GM12875 (cell line): ENCODE measurements around the gene TPRKB.

Experiments
- H3K4me3 ChIP-seq: one replicate; pipeline ENCODE4 v1.5.1; 2011; ENCODE audit warnings: low read depth, low read length, control low read depth
- TF ChIP-seq, protein P1 (sequence below): IDR thresholded peaks from 2 replicates; pipeline ENCODE4 v1.5.1; 2011; ENCODE audit warnings: low read depth, mild to moderate bottlenecking, control low read depth, inconsistent platforms, low read length, moderate library complexity, borderline replicate concordance; ENCODE audit not compliant: insufficient read depth

TPRKB gene

GRCh38 chr2:73772819-73773218 is 35.7 kb upstream of the TPRKB start:
- TF ChIP-seq, protein P1, sequence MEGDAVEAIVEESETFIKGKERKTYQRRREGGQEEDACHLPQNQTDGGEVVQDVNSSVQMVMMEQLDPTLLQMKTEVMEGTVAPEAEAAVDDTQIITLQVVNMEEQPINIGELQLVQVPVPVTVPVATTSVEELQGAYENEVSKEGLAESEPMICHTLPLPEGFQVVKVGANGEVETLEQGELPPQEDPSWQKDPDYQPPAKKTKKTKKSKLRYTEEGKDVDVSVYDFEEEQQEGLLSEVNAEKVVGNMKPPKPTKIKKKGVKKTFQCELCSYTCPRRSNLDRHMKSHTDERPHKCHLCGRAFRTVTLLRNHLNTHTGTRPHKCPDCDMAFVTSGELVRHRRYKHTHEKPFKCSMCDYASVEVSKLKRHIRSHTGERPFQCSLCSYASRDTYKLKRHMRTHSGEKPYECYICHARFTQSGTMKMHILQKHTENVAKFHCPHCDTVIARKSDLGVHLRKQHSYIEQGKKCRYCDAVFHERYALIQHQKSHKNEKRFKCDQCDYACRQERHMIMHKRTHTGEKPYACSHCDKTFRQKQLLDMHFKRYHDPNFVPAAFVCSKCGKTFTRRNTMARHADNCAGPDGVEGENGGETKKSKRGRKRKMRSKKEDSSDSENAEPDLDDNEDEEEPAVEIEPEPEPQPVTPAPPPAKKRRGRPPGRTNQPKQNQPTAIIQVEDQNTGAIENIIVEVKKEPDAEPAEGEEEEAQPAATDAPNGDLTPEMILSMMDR = no peak

GRCh38 chr2:73770725-73771124 is 33.6 kb upstream of the TPRKB start:
- TF ChIP-seq, protein P1 = no peak

More at GRCh38 chr2:73772819-73773218, 35.7 kb upstream of the TPRKB start:
- no peak overlapping the region for H3K4me3 ChIP-seq

GRCh38 chr2:73766994-73767393 is 29.8 kb upstream of the TPRKB start:
- TF ChIP-seq, protein P1 = no peak
- no peak overlapping the region for H3K4me3 ChIP-seq

More at GRCh38 chr2:73770725-73771124, 33.6 kb upstream of the TPRKB start:
- no peak overlapping the region for H3K4me3 ChIP-seq

- no peak overlapping the region for H3K4me3 ChIP-seq
- TF ChIP-seq, protein P1 = no peak
Measured at GRCh38 chr2:73766349-73766748, 29.2 kb upstream of the TPRKB start.

- H3K4me3 ChIP-seq = no peak overlapping the region
- TF ChIP-seq, protein P1 = no peak
Measured at GRCh38 chr2:73764945-73765344, 27.8 kb upstream of the TPRKB start.

DNA sequence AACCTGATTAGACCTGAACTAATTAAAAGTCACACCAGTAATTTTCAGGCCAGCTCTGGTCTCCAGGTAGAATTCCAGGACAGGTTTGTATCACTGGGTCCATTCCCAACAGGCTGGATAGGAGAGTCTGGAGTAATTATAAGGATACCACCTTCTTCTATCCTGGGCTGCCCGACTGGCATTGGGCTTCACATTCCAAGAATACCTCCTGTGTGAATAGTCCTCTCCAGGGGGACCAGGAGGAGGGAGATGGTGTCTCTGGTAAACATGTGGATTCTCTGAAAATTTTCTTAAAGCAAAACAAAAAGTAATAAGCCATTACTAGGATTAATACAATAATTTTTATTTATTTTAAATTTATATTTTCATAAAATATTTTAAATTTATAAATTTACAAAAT is 25.4 kb upstream of the TPRKB start:
- TF ChIP-seq, protein P1 = no peak

DNA sequence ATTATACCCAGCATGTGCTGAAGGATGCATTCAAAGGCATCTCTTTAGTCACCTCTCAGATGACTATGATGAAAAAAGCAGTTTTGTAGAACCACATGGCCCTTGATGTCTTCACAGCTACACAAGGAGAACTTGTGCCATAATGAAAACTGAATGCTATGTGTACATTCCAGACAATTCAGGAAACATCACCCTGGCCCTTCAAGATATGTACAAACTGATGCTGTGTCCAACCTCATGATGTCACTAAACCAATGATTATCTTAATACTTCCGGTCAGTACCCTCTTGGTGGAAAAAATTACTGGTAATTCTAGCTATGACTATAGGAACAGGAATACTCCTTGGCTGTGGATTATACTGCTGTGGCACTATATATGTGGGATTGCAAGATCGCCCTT is 22.8 kb upstream of the TPRKB start:
- TF ChIP-seq, protein P1 = no peak
- no peak overlapping the region for H3K4me3 ChIP-seq

More for the DNA sequence above, 25.4 kb upstream of the TPRKB start:
- H3K4me3 ChIP-seq = no peak overlapping the region
